Activated CD8-positive, alpha-beta memory T cell treated with anti-CD3 and anti-CD28 coated beads, Interleukin-2, amount 50 U/mL, for 1 hour (primary cell): ENCODE data around the gene GLI3.

ENCODE experiments used
- DNase-seq: peaks from one replicate; pipeline ENCODE4 v3.0.0-alpha.2; 2020; ENCODE audit errors: extremely low read depth

The GLI3 gene

DNA sequence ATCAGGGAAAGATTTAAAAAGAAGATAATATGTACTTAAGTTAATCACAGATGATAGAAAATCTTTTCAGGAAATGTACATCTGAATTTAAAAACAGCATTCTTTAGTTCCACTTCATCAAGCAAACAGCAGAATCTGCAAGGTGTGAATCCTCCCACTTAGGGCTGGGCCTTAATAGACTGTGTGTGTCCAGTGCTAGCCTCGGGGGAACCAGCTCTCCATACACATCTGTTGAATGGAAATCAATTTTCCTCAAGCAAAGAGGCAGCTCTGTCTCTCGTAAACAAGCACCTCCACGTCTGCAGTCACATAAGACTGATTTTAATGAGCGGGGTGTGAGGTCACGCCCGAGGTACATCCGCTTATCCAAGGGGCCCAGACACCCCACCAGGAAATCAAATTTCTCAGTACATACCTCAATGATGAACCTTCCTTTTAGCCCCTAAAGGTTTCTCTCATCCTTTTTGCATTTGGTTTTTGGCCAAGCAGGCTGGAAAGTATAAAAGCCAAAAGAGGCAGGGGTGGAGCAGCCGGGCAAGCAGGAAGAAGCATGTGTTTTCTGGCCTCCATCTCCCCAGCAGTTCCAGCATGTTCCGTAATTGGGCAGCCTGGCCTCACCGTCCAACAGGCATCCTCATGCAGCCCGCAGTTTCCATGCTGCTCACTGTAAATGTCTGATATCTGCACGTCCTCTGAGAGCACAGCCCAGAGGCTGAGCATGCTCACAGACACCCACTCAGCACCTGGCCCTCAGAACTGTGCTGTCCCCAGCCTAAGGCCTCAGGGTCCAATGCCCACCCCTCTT is 131.3 kb downstream of the GLI3 start:
- DNase-seq: no peak

- no peak for DNase-seq
Measured at GRCh38 chr7:42104694-42105093, 132.3 kb downstream of the GLI3 start.

DNA sequence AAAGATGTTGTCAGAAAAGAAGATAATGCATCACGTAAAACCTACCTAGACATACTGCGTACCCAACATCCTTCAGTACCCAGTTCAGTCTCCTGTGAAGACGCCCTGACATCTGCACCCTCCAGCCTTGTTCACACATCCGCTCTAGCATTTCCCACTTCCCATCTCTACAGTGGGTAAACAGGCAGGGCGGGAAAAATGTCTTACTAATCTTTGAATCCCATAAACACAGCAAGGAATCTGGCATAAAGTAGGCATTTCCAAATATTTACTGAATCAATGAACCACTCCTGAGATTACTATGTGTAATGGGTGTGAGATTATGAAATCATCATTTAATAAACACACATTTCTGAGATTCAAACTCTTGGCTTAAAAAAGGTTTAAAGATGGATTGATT is 132.8 kb downstream of the GLI3 start:
- DNase-seq: no peak

- no peak for DNase-seq
Measured at GRCh38 chr7:42103456-42103855, 133.6 kb downstream of the GLI3 start.

GRCh38 chr7:42103020-42103419 is 134.0 kb downstream of the GLI3 start:
- no peak for DNase-seq

DNA sequence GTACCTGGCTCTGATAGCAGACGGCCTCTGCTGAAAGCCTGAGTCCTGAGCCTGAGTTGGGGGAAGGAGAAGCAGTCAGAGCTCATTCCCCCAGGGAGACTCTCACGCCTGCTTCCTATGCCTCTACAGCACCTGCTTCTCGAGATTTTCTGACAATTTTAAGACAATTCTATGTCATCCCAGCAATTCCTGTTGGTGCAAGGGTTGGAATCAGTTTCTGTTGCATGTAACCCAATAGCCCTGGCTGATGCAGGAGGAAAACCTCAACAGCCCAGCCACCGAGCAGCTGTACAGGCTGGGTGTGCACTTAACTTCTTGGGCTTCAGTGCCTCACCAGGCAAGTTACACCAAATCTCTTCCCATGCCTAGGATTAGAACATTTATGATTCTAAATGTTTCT is 134.7 kb downstream of the GLI3 start:
- DNase-seq: no peak

DNA sequence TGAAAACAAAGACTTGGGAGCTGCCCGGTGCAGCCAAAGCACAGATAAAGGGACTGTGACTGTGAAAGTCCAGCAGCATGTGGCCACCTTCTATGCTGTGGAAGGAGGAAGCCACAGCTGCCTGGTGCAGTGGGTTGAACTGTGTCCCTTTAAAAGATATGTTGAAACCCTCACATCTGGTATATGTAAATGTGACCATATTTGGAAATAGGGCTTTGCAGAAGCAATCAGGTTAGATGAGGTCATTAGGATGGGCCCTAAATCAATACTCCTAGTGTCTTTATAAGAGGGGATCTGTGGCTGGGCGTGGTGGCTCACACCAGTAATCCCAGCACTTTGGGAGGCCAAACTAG is 136.9 kb downstream of the GLI3 start:
- DNase-seq: no peak

DNA sequence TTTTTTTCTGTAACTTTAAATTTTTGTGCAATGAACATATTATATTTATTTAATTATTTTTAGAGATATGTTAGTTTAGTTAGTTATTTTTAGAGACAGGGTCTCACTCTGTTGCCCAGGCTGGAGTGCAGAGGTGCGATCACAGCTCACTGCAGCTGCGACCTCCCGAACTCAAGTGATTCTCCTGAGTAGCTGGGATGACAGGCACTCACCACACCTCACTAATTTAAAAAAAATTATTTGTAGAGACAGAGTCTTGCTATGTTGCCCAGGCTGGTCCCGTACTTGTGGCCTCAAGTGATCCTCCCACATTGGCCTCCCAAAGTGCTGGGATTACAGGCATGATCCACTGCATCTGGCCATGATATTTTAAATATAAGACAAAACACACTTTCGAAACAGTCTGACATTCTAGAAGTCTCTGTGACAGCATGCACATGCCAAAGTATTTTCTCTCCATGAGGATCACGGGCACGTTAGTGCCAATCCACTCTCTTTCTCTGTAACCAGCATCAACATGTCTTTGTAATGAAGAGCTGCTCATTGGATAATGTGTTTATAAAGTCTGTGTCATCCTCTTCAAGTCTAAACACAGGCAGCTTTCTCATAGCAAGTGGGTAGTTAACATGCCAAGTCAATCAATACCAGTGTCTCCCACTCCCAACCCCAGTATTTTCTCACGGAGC is 137.4 kb downstream of the GLI3 start:
- DNase-seq: no peak

DNA sequence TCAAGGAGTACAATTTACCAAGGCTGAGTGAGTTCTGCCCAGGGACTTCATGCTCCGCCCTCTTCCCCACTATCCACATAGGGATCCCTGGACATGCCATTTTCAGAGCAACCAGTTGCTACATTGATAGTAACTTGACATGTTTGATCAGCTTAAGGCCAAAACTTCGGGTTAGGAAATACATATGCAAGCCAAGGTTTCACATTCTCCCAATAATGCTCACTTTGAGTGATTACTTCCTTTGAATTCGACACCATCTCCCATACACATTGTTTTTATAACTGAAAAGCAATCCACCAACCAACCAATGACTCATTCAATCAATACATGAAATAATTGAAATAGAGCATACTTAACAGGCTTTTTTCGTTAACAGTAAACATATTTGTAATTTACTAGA is 137.9 kb downstream of the GLI3 start:
- DNase-seq: no peak

GRCh38 chr7:42097752-42098151 is 139.3 kb downstream of the GLI3 start:
- no peak for DNase-seq

DNA sequence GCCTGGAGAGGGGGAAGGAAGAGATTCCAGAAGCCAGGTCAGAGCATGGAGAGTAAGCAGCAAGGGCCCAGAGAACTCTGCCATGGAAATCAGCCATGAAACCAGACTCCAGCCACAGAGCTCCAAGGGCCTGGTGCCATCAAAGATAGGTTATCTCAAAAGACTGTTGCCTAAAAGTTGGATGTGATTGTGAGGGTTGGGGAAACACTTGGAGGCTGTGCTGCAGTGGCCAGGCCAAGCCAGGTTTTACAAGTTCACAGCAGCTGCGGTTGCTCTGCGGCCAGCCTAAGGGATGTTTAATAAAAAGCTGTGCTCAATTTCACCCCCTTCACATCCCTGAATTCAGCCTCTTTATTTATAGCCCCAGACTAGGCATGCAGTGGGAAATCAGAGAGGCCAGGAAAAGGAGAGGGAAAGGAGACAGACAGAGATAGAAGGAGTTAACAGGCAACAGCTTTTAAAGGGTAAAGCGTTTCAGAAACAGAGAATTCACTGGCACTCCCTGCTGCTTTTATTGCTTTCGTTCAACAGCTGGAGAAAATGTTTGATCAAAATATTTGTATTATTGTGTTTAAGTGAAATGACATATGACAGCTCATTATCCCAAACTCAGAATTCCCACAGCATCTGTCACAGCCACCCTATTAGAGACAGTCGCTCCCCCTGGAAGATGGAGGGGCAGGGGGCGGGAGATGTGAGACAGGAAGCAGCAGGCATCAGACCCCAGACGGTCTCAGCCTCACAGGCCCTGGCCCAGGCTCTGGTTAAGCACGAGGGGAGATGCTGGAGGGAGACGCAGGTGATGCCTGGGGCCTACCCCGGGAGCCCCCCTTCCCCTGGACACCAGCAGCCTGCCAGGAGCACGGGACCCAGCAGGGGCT is 140.1 kb downstream of the GLI3 start:
- DNase-seq: no peak

GRCh38 chr7:42096268-42096667 is 140.7 kb downstream of the GLI3 start:
- DNase-seq: no peak

- no peak for DNase-seq
Measured at GRCh38 chr7:42095791-42096190, 141.2 kb downstream of the GLI3 start.

- DNase-seq: no peak
Measured at GRCh38 chr7:42093349-42093905, 143.6 kb downstream of the GLI3 start.

GRCh38 chr7:42091461-42092291 is 145.3 kb downstream of the GLI3 start:
- no peak for DNase-seq

DNA sequence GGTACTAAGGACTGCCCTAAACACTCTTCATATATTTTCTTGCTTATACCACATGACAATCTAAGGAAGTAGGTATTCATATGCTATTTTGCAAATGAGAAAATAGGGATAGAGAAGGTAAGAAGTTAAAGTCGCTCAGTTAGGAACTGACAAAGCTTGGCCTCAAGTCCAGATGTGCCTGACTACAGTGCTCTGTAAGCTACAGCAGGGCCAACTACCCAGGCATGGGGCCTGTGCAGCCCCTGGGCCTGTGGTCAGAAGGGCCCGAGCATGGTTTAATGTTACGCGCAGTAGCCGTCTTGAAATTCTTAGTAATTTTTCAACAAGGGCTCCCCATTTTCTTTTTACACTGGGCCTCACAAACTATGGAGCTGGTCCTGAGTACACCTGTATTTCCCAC is 146.2 kb downstream of the GLI3 start:
- DNase-seq: no peak

GRCh38 chr7:42090056-42090455 is 147.0 kb downstream of the GLI3 start:
- no peak for DNase-seq

DNA sequence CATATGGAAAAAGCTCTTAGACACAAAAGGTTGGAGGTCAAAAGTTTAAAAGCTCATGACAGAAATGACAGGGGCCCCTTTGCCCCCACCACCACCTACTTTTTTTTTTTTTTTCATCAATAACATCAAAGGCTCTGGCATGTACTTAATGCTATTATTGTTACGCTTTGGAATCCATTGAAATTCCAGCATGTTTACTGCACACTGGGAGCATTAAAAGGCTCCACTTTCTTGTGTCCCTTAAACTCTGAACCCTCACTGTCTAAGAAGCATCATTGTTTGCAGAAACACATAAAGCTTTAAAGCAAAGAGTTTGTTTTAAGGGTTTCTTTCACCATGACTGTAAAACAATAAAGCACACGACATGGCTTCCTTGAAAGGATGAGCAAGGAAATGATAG is 149.4 kb downstream of the GLI3 start:
- DNase-seq: no peak

DNA sequence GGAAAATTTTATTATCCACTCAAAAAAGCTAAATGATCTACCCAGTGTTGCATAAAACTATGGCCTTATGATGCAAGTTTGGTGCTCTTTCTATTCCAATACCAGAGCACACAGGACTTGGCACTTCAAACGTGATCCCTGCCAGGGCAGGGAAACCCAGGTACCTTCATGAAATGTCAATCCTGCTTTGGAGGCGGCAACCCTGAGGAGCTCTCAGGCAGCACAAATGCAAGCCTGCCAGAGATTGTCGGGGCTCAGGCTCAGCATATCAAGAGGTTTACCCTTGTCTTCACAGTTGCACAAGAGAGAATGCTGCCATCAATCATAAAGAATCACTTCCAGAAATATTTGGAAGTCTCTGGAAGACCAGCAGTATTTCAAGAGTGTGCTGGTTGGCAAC is 151.5 kb downstream of the GLI3 start:
- no peak for DNase-seq

- no peak for DNase-seq
Measured at GRCh38 chr7:42084263-42084662, 152.7 kb downstream of the GLI3 start.

GRCh38 chr7:42083284-42083683 is 153.7 kb downstream of the GLI3 start:
- no peak for DNase-seq
